WTC11 (cell line): ENCODE results near the gene GPC5. TPM values are rescaled to one million over a fixed set of nuclear protein-coding genes. Genes with fewer than 3 reads are reported as not detected.

ENCODE experiments used
- ATAC-seq: fragments of 200-7000 bp; cut with Tn5 transposase; 2 replicates; pipeline ENCODE4 v1.10.0; 2021; ENCODE audit warnings: mild to moderate bottlenecking, moderate library complexity
- CTCF ChIA-PET: fragments of 300-600 bp; sonication (Branson Sonifier 250); formaldehyde crosslinking; loops from one replicate; lab custom pipeline; 2021; ENCODE audit warnings: antibody characterized with exemption; lab: Charles Lee
- POLR2A ChIA-PET: fragments of 350-600 bp; sonication (Branson Sonifier 250); formaldehyde crosslinking; loops from one replicate; lab custom pipeline; 2021; ENCODE audit warnings: antibody characterized with exemption; lab: Charles Lee
- DNase-seq: peaks from one replicate; pipeline ENCODE4 v3.0.0; 2021; ENCODE audit warnings: low spot score
- H3K27ac Mint-ChIP-seq: 2 replicates; pipeline ENCODE4 v1.8.0; 2021; ENCODE audit warnings: mixed read lengths
- H3K27me3 Mint-ChIP-seq: 2 replicates; pipeline ENCODE4 v1.8.0; 2021; ENCODE audit warnings: low read depth, mild to moderate bottlenecking, moderate library complexity, mixed read lengths
- H3K36me3 Mint-ChIP-seq: 2 replicates; pipeline ENCODE4 v1.8.0; 2021; ENCODE audit warnings: mixed read lengths
- H3K4me1 Mint-ChIP-seq: 2 replicates; pipeline ENCODE4 v1.8.0; 2022; ENCODE audit warnings: mixed read lengths
- H3K4me3 Mint-ChIP-seq: 2 replicates; pipeline ENCODE4 v1.8.0; 2021; ENCODE audit warnings: mild to moderate bottlenecking, moderate library complexity, mixed read lengths
- H3K9me3 Mint-ChIP-seq: 2 replicates; pipeline ENCODE4 v1.8.0; 2021; ENCODE audit warnings: mixed read lengths
- ARID4B ChIP-seq: sonication (generic); formaldehyde crosslinking; IDR thresholded peaks from 2 replicates; pipeline ENCODE4 v1.8.0; 2023; ENCODE audit warnings: missing genetic modification reagents, mild to moderate bottlenecking, borderline replicate concordance
- ATF2 ChIP-seq: sonication (generic); formaldehyde crosslinking; IDR thresholded peaks from 2 replicates; pipeline ENCODE4 v1.8.1; 2022; ENCODE audit warnings: low read depth, missing genetic modification reagents, borderline replicate concordance
- ATF6 ChIP-seq: sonication (generic); formaldehyde crosslinking; IDR thresholded peaks from 2 replicates; pipeline ENCODE4 v1.8.1; 2023; ENCODE audit warnings: mild to moderate bottlenecking, missing genetic modification reagents
- CDX4 ChIP-seq: fragments of 250-450 bp; sonication (Bioruptor Pico); IDR thresholded peaks from 2 replicates; pipeline ENCODE4 v1.9.0; 2021; ENCODE audit warnings: moderate library complexity, mild to moderate bottlenecking, inconsistent platforms, borderline replicate concordance
- CREB1 ChIP-seq: sonication (generic); formaldehyde crosslinking; IDR thresholded peaks from 2 replicates; pipeline ENCODE4 v1.8.0; 2023; ENCODE audit warnings: mild to moderate bottlenecking, missing genetic modification reagents
- E2F4 ChIP-seq: sonication (generic); formaldehyde crosslinking; IDR thresholded peaks from 2 replicates; pipeline ENCODE4 v1.8.1; 2022; ENCODE audit warnings: low read depth, mild to moderate bottlenecking, moderate library complexity, missing genetic modification reagents, borderline replicate concordance
- ESRRA ChIP-seq: sonication (generic); formaldehyde crosslinking; IDR thresholded peaks from 2 replicates; pipeline ENCODE4 v1.8.1; 2022; ENCODE audit warnings: mild to moderate bottlenecking, missing genetic modification reagents, borderline replicate concordance
- FOXP1 ChIP-seq: sonication (generic); formaldehyde crosslinking; IDR thresholded peaks from 2 replicates; pipeline ENCODE4 v1.8.0; 2022; ENCODE audit warnings: missing genetic modification reagents, mild to moderate bottlenecking, moderate library complexity, borderline replicate concordance
- FOXP4 ChIP-seq: sonication (generic); formaldehyde crosslinking; IDR thresholded peaks from 2 replicates; pipeline ENCODE4 v1.8.0; 2022; ENCODE audit warnings: mild to moderate bottlenecking, missing genetic modification reagents
- HMGA2 ChIP-seq: fragments of 250-450 bp; sonication (Bioruptor Pico); IDR thresholded peaks from 2 replicates; pipeline ENCODE4 v1.4.0; 2021; ENCODE audit warnings: mild to moderate bottlenecking, moderate library complexity
- JAZF1 ChIP-seq: fragments of 250-450 bp; sonication (Bioruptor Pico); IDR thresholded peaks from 2 replicates; pipeline ENCODE4 v1.9.0; 2021; ENCODE audit warnings: moderate library complexity, mild to moderate bottlenecking, inconsistent platforms
- MXD4 ChIP-seq: fragments of 250-450 bp; sonication (Bioruptor Pico); IDR thresholded peaks from 2 replicates; pipeline ENCODE4 v1.8.0; 2021; ENCODE audit warnings: mild to moderate bottlenecking, moderate library complexity, borderline replicate concordance
- PRRX2 ChIP-seq: fragments of 250-450 bp; sonication (Bioruptor Pico); IDR thresholded peaks from 2 replicates; pipeline ENCODE4 v1.8.0; 2021; ENCODE audit warnings: mild to moderate bottlenecking
- RELA ChIP-seq: sonication (generic); formaldehyde crosslinking; IDR thresholded peaks from 2 replicates; pipeline ENCODE4 v1.8.1; 2022; ENCODE audit warnings: missing genetic modification reagents, mild to moderate bottlenecking, borderline replicate concordance
- SOX15 ChIP-seq: fragments of 250-450 bp; sonication (Bioruptor Pico); IDR thresholded peaks from 2 replicates; pipeline ENCODE4 v1.9.0; 2021; ENCODE audit warnings: mild to moderate bottlenecking
- SP1 ChIP-seq: sonication (generic); formaldehyde crosslinking; conservative IDR thresholded peaks from 2 replicates; pipeline ENCODE4 v1.8.1; 2022; ENCODE audit warnings: missing genetic modification reagents
- TP53 ChIP-seq: sonication (generic); formaldehyde crosslinking; IDR thresholded peaks from 2 replicates; pipeline ENCODE4 v1.8.1; 2023; ENCODE audit warnings: mild to moderate bottlenecking, missing genetic modification reagents
- ZBTB43 ChIP-seq: sonication (generic); formaldehyde crosslinking; IDR thresholded peaks from 2 replicates; pipeline ENCODE4 v1.8.1; 2023; ENCODE audit warnings: mild to moderate bottlenecking, missing genetic modification reagents
- ZNF219 ChIP-seq: sonication (generic); formaldehyde crosslinking; IDR thresholded peaks from 2 replicates; pipeline ENCODE4 v1.8.0; 2023; ENCODE audit warnings: missing genetic modification reagents, mild to moderate bottlenecking, borderline replicate concordance
- ZNF232 ChIP-seq: sonication (generic); formaldehyde crosslinking; IDR thresholded peaks from 2 replicates; pipeline ENCODE4 v1.8.0; 2022; ENCODE audit warnings: mild to moderate bottlenecking, missing genetic modification reagents
- total RNA-seq: library from RNA; stranded (reverse); gene quantifications from 3 replicates; pipeline ENCODE4 v1.2.3, GENCODE V29; 2021

Gene GPC5
- total RNA-seq, 1 experiment from 2014 or later, result 0.46 TPM

- peaks cover 75% of the 10 kb centered on the region for H3K36me3 Mint-ChIP-seq
- POLR2A ChIA-PET, result no interaction called here
- TF ChIP-seq ZNF232 (CRISPR knock-in tag) (no peak), SOX15 (CRISPR knock-in tag) (no peak), ATF2 (CRISPR knock-in tag) (no peak), FOXP1 (CRISPR knock-in tag) (no peak), RELA (CRISPR knock-in tag) (no peak), ATF6 (no peak), HMGA2 (CRISPR knock-in tag) (no peak), TP53 (CRISPR knock-in tag) (no peak), SP1 (no peak), CDX4 (CRISPR knock-in tag) (no peak), E2F4 (no peak), ARID4B (CRISPR knock-in tag) (no peak), CREB1 (no peak), JAZF1 (CRISPR knock-in tag) (no peak), MXD4 (no peak), FOXP4 (CRISPR knock-in tag) (no peak), ESRRA (CRISPR knock-in tag) (no peak), ZBTB43 (CRISPR knock-in tag) (no peak), PRRX2 (CRISPR knock-in tag) (no peak), ZNF219 (CRISPR knock-in tag) (no peak)
- TF ChIP-seq, all 79 proteins: peak for 0
- no peak for ATAC-seq
- H3K4me1 Mint-ChIP-seq, result peaks cover 49% of the 10 kb centered on the region
- H3K27ac Mint-ChIP-seq, result peak overlapping the region; percentile 85
- no peaks in the 10 kb centered on the region for H3K9me3 Mint-ChIP-seq
- no peaks in the 10 kb centered on the region for H3K27me3 Mint-ChIP-seq
- peak overlapping the region; percentile 87 for H3K4me3 Mint-ChIP-seq
- no peak for DNase-seq
- CTCF ChIA-PET, result no interaction called here
Observed at GRCh38 chr13:91351980-91352379, 46.4 kb upstream of the GPC5 start.
